ENCODE data around the gene BCAS3.
"Not testable (repeated sequence)": the region's sequence is repeated elsewhere in the genome, so short reads cannot be mapped to it uniquely, and the experiment has no call there.

BCAS3 gene

GRCh38 chr17:61345825-61346666, 668.4 kb downstream of the BCAS3 start:
- DNase-seq, result no peak
- no peaks in the 10 kb centered on the region for H3K4me1 ChIP-seq (ENCODE audit: control insufficient read depth, insufficient read depth, low read length, poor library complexity, severe bottlenecking)
- H3K27ac ChIP-seq (ENCODE audit: insufficient read depth, low read length, poor library complexity, severe bottlenecking), result no peak overlapping the region
- H3K27me3 ChIP-seq (replicated peaks; ENCODE audit: control insufficient read depth, insufficient read depth, low read length, poor library complexity, severe bottlenecking), result no peaks in the 10 kb centered on the region
- H3K4me3 ChIP-seq (ENCODE audit: insufficient read depth, low read depth, low read length, poor library complexity, severe bottlenecking), result no peak overlapping the region
- H3K9me3 ChIP-seq (ENCODE audit: control insufficient read depth, low read length), result no peaks in the 10 kb centered on the region
- no peaks in the 10 kb centered on the region for H3K36me3 ChIP-seq (ENCODE audit: control insufficient read depth, insufficient read depth, low read length)

GRCh38 chr17:61349350-61349749, 671.7 kb downstream of the BCAS3 start:
- no peak for DNase-seq
- Histone ChIP-seq H3K4me1 (ENCODE audit: control insufficient read depth, insufficient read depth, low read length, poor library complexity, severe bottlenecking) (no peaks in the 10 kb centered on the region), H3K4me3 (ENCODE audit: insufficient read depth, low read depth, low read length, poor library complexity, severe bottlenecking) (no peak overlapping the region), H3K9me3 (ENCODE audit: control insufficient read depth, low read length) (no peaks in the 10 kb centered on the region), H3K36me3 (ENCODE audit: control insufficient read depth, insufficient read depth, low read length) (no peaks in the 10 kb centered on the region), H3K27me3 (replicated peaks; ENCODE audit: control insufficient read depth, insufficient read depth, low read length, poor library complexity, severe bottlenecking) (no peaks in the 10 kb centered on the region), H3K27ac (ENCODE audit: insufficient read depth, low read length, poor library complexity, severe bottlenecking) (no peak overlapping the region)

GRCh38 chr17:61351745-61352407, 674.2 kb downstream of the BCAS3 start:
- no peaks in the 10 kb centered on the region for H3K36me3 ChIP-seq (ENCODE audit: control insufficient read depth, insufficient read depth, low read length)
- DNase-seq, result no peak
- H3K27ac ChIP-seq (ENCODE audit: insufficient read depth, low read length, poor library complexity, severe bottlenecking), result no peak overlapping the region
- H3K27me3 ChIP-seq (replicated peaks; ENCODE audit: control insufficient read depth, insufficient read depth, low read length, poor library complexity, severe bottlenecking), result no peaks in the 10 kb centered on the region
- no peaks in the 10 kb centered on the region for H3K4me1 ChIP-seq (ENCODE audit: control insufficient read depth, insufficient read depth, low read length, poor library complexity, severe bottlenecking)
- H3K9me3 ChIP-seq (ENCODE audit: control insufficient read depth, low read length), result no peaks in the 10 kb centered on the region
- no peak overlapping the region for H3K4me3 ChIP-seq (ENCODE audit: insufficient read depth, low read depth, low read length, poor library complexity, severe bottlenecking)

GRCh38 chr17:61352408-61352770, 674.7 kb downstream of the BCAS3 start:
- Histone ChIP-seq H3K27ac (ENCODE audit: insufficient read depth, low read length, poor library complexity, severe bottlenecking) (no peak overlapping the region), H3K4me3 (ENCODE audit: insufficient read depth, low read depth, low read length, poor library complexity, severe bottlenecking) (no peak overlapping the region)
- no peak for DNase-seq

GRCh38 chr17:61352781-61353491, 675.3 kb downstream of the BCAS3 start:
- no peaks in the 10 kb centered on the region for H3K36me3 ChIP-seq (ENCODE audit: control insufficient read depth, insufficient read depth, low read length)
- H3K4me3 ChIP-seq (ENCODE audit: insufficient read depth, low read depth, low read length, poor library complexity, severe bottlenecking), result no peak overlapping the region
- H3K9me3 ChIP-seq (ENCODE audit: control insufficient read depth, low read length), result no peaks in the 10 kb centered on the region
- H3K27me3 ChIP-seq (replicated peaks; ENCODE audit: control insufficient read depth, insufficient read depth, low read length, poor library complexity, severe bottlenecking), result no peaks in the 10 kb centered on the region
- no peaks in the 10 kb centered on the region for H3K4me1 ChIP-seq (ENCODE audit: control insufficient read depth, insufficient read depth, low read length, poor library complexity, severe bottlenecking)
- no peak overlapping the region for H3K27ac ChIP-seq (ENCODE audit: insufficient read depth, low read length, poor library complexity, severe bottlenecking)
- no peak for DNase-seq

More at GRCh38 chr17:61352408-61352770, 674.7 kb downstream of the BCAS3 start:
- Histone ChIP-seq H3K4me1 (ENCODE audit: control insufficient read depth, insufficient read depth, low read length, poor library complexity, severe bottlenecking) (no peaks in the 10 kb centered on the region), H3K9me3 (ENCODE audit: control insufficient read depth, low read length) (no peaks in the 10 kb centered on the region), H3K36me3 (ENCODE audit: control insufficient read depth, insufficient read depth, low read length) (no peaks in the 10 kb centered on the region), H3K27me3 (replicated peaks; ENCODE audit: control insufficient read depth, insufficient read depth, low read length, poor library complexity, severe bottlenecking) (no peaks in the 10 kb centered on the region)

- H3K36me3 ChIP-seq (ENCODE audit: control insufficient read depth, insufficient read depth, low read length), result no peaks in the 10 kb centered on the region
- no peaks in the 10 kb centered on the region for H3K27me3 ChIP-seq (replicated peaks; ENCODE audit: control insufficient read depth, insufficient read depth, low read length, poor library complexity, severe bottlenecking)
- H3K27ac ChIP-seq (ENCODE audit: insufficient read depth, low read length, poor library complexity, severe bottlenecking), result no peak overlapping the region
- no peaks in the 10 kb centered on the region for H3K9me3 ChIP-seq (ENCODE audit: control insufficient read depth, low read length)
- H3K4me3 ChIP-seq (ENCODE audit: insufficient read depth, low read depth, low read length, poor library complexity, severe bottlenecking), result no peak overlapping the region
- H3K4me1 ChIP-seq (ENCODE audit: control insufficient read depth, insufficient read depth, low read length, poor library complexity, severe bottlenecking), result no peaks in the 10 kb centered on the region
- DNase-seq, result no peak
Measured at GRCh38 chr17:61353615-61354014, 676.0 kb downstream of the BCAS3 start.

GRCh38 chr17:61354895-61355874, 677.5 kb downstream of the BCAS3 start:
- Histone ChIP-seq H3K36me3 (ENCODE audit: control insufficient read depth, insufficient read depth, low read length) (no peaks in the 10 kb centered on the region), H3K9me3 (ENCODE audit: control insufficient read depth, low read length) (no peaks in the 10 kb centered on the region), H3K27ac (ENCODE audit: insufficient read depth, low read length, poor library complexity, severe bottlenecking) (no peak overlapping the region), H3K4me3 (ENCODE audit: insufficient read depth, low read depth, low read length, poor library complexity, severe bottlenecking) (no peak overlapping the region), H3K4me1 (ENCODE audit: control insufficient read depth, insufficient read depth, low read length, poor library complexity, severe bottlenecking) (no peaks in the 10 kb centered on the region), H3K27me3 (replicated peaks; ENCODE audit: control insufficient read depth, insufficient read depth, low read length, poor library complexity, severe bottlenecking) (no peaks in the 10 kb centered on the region)
- DNase-seq, result no peak

GRCh38 chr17:61357061-61357460, 679.4 kb downstream of the BCAS3 start:
- not testable (repeated sequence) for H3K27ac ChIP-seq (ENCODE audit: insufficient read depth, low read length, poor library complexity, severe bottlenecking); DNase-seq; H3K27me3 ChIP-seq (replicated peaks; ENCODE audit: control insufficient read depth, insufficient read depth, low read length, poor library complexity, severe bottlenecking); H3K36me3 ChIP-seq (ENCODE audit: control insufficient read depth, insufficient read depth, low read length); H3K9me3 ChIP-seq (ENCODE audit: control insufficient read depth, low read length); H3K4me1 ChIP-seq (ENCODE audit: control insufficient read depth, insufficient read depth, low read length, poor library complexity, severe bottlenecking); H3K4me3 ChIP-seq (ENCODE audit: insufficient read depth, low read depth, low read length, poor library complexity, severe bottlenecking)

- not testable (repeated sequence) for H3K4me1 ChIP-seq (ENCODE audit: control insufficient read depth, insufficient read depth, low read length, poor library complexity, severe bottlenecking); H3K9me3 ChIP-seq (ENCODE audit: control insufficient read depth, low read length); H3K27me3 ChIP-seq (replicated peaks; ENCODE audit: control insufficient read depth, insufficient read depth, low read length, poor library complexity, severe bottlenecking); H3K4me3 ChIP-seq (ENCODE audit: insufficient read depth, low read depth, low read length, poor library complexity, severe bottlenecking); H3K36me3 ChIP-seq (ENCODE audit: control insufficient read depth, insufficient read depth, low read length); H3K27ac ChIP-seq (ENCODE audit: insufficient read depth, low read length, poor library complexity, severe bottlenecking); DNase-seq
Measured at GRCh38 chr17:61359513-61359912, 681.9 kb downstream of the BCAS3 start.

Measured in effector memory CD4-positive, alpha-beta T cell (primary cell).